Right lung (tissue), 5 donors: Measurements from ENCODE around the gene TNFRSF14. TPM values are rescaled to one million over a fixed set of nuclear protein-coding genes. Genes with fewer than 3 reads are reported as not detected.

Experiments
- DNase-seq, 2 donors: peaks; one replicate each; pipeline ENCODE4 v3.0.0-alpha.2; 2013
- polyA plus RNA-seq, 5 donors: library from polyadenylated mRNA; unstranded; fragments of 120-200 nt; gene quantifications; one replicate each; pipeline versions ENCODE4 v1.2.1 to v1.2.3, GENCODE V29; 2013; ENCODE audit warnings: inconsistent platforms in 1 of 5, low replicate concordance in 1 of 5; ENCODE audit not compliant: insufficient read length in 5 of 5, insufficient read depth in 1 of 5

TNFRSF14 gene
- polyA plus RNA-seq, 5 donors = 19.5 to 34.0 (median 25.7) TPM

GRCh38 chr1:2597441-2598328 is 41.5 kb downstream of the TNFRSF14 start:
- no peak for DNase-seq

DNA sequence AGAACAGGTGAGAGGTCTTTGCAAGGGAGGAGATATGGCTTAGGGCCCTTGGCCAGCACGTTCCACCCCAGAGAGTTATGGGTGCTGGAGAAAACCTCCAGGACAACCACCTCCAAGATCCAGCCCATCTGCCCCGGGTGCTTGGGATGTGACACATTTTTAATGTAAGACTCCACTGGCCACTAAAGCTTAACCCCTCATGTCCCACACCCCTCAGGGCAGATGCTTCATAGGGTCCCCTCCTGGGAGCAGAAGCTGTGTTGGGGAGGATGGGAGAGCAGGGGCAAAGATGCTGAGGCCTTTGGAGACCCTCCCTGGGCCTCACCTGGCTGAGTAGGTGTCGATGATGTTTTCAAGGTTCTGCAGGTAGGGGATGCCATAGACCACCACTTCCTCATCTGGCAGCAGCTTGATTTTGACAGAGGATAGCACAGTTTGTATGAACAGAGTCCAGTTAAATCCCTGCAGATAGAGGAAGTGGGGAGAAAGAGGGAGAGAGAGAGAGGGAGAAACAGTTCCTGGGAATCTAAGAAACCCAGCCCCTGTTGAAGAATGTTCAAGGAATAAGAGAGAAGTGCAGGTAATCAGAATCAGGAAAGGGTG is 42.3 kb downstream of the TNFRSF14 start:
- no peak for DNase-seq

DNA sequence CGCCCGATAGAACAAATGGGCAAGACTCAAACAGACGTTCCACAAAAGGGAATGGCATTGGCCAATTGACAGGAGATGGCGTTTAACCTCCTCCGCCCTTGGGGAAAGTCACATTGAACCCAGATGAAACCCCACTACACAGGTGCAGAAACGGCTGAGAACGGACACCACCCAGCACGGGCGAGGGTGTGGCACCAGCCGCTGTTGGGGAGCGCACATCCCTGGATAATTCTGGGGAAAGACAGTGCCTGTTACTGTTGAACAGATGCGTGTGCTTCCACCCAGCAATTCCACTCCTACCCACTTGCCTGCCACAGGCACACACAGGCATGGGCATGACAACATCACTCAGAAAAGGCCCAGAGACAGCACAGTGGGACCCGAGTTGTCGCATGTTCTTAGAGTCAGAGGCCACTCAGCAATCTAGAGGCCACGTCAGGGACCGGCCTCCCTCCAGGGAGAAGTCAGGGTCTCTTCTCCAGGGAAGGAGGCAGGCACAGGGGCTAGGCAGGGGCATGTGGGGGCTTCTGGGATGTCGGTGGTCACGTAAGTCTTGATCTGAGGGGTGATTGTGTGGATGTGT is 45.6 kb downstream of the TNFRSF14 start:
- DNase-seq = no peak

GRCh38 chr1:2602311-2602835 is 46.2 kb downstream of the TNFRSF14 start:
- DNase-seq = no peak

GRCh38 chr1:2602866-2603520 is 46.8 kb downstream of the TNFRSF14 start:
- DNase-seq = no peak

DNA sequence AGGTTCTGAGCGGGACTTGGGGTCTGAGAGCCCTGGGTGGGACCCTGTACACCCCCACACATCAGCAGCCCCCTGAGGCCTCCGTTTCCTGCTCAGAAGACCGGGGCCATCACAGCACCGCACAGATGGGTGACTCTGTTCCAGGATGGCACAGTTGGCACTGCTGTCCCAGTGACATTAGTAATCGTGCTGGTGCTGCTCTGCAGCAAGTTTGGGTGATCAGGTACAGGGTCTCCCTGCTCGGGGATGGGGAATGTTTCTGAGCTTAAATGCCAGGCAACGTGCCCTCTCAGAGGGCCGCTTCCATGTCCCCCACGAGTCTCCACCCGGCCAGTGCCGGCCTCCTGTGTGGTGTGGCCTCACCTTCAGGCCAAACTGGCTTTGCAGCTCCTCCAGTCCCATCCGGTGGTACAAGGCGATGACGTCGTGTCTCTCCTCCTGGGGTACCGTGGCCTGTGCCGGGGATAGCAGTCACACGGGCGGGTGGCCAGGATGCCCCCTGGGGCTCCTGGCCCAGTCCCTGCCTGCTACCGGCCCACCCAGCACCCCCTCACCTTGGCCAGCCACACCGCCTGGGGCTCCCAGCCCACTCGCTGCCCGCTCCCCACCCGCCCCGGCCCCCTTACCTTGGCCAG is 47.5 kb downstream of the TNFRSF14 start:
- no peak for DNase-seq

DNA sequence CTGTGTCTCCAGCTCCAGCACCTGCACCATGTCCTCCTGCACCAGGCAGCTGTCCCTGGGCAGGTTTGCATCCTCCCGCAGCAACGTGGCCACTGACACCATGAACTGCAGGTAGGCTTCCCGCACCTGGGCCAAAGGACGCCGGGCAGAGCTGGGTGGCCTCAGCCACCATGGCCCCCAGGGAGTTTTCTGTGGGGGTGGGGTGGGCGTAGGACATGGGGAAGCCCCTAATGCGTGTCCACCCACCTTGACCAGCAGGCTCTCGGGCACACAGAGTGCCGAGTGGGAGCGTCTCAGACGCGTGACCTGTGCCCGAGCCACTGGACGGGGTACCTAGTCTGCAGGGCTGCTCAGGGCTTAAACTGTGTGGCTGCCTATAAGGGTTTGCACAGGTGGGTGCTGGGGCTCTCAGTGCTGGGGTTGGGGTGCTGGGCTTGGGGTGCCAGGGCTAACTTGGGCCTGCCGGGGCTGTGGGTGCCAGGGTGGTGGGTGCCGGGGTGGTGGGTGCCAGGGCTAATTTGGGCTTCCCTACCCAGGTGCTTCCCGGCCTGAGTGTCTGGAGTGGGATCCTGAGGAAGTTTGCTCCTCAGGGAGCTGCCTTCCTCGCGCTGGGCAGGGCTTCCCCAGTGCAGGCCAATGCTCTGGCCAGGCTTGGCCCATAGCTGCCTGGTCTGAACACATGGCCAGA is 48.1 kb downstream of the TNFRSF14 start:
- DNase-seq = no peak

DNA sequence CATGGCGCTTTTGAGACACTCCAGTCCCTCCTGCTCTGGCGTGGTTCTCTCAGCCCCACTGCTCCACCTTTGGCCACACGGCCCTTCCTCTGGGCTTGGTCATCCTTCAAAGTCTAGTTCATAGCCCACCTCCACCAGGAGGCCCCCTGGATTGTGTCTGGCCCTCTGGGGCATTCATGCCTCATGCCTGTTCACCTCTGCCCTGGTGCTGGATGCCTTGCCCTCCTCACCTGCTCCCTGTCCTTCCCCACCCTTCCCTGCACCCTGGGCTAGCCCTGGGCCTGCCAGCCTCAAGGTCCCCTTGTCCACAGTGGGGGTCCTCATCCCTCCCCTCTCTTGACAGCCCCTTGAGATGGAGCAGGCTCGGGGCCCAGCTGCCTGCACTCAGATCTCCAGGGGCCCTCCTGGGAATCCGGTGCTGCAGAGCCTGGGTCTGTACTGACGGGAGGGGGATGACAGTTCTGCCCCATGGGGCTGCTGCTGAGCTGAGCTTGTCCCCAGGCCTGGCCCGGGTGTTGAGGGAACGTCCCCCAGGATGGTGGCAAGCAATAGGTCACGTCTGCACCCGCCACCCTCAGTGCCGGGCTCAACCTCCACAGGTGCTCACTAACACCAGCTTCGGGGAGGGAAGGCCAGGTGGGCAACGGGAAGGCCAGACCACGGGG is 48.8 kb downstream of the TNFRSF14 start:
- DNase-seq = no peak

- DNase-seq = no peak
These were observed 49.6 kb downstream of the TNFRSF14 start for GRCh38 chr1:2605509-2606395.

- DNase-seq = no peak
These were observed 50.3 kb downstream of the TNFRSF14 start for GRCh38 chr1:2606396-2606880.

- peak; percentile 40 to 66 for DNase-seq
These were observed 50.9 kb downstream of the TNFRSF14 start for GRCh38 chr1:2606881-2607621.

DNA sequence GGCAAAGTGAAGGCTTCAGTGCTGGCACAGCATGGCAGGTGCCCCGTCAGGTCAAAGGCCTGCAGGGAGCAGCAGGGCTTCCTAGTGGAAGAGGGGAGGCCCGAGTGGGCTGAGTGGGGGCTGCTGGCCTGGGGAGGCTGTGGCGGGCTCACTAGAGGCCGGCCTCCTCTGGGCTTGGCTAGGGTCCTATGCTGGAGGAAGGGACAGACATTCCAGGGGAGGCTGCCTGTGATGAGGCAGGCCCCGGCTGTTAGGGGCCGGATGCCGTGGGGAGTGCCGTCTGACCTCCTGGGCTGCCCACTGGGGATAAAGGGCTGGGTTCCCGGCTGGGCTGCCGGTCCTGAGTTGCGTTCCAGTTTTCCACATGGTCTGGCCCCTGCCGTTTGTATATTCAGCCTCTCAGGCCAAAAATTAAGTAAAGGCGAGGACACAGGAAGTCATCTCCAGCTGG is 51.5 kb downstream of the TNFRSF14 start:
- DNase-seq = peak; percentile 81 to 83

DNA sequence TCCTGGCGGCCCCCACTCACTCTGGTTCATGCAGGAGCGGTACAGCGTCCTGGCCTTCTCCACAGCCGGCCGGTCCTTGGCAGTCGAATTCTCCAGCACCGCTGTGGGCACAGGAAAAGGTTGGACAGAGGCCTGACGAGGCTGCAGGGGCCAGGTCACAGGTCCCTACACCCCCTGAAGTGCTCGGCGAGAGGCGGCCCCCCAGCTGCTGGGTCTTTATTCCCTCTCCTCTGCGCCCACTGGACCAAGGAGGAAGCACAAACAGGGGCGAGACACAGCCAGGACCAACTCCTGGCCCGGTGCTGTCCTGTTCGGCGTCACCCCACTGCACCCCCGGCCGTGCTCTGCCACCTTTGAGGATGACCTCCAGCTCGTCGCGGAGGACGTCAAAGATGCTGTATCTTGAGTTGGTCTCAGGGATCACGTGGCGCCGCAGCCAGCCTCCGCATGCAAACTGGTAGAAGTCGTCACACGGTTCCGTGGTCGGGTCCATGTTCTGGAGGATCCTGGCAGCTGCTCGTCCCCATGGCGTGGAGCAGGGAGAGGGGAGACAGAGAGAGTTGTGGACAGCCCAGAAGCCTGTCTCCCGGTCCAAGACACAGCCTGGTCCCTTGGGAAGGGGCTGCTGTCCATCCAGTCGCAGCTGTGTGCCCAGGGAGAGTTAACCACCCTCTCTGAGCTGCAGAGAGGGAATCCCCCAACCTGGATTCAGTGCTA is 53.3 kb downstream of the TNFRSF14 start:
- DNase-seq = no peak

- no peak for DNase-seq
These were observed 54.1 kb downstream of the TNFRSF14 start for GRCh38 chr1:2610036-2610959.

- peak in 1 of 2 donors; percentile 48 for DNase-seq
These were observed 54.9 kb downstream of the TNFRSF14 start for GRCh38 chr1:2611031-2611501.
